ENCODE data around the gene LCN6.
"Not testable (repeated sequence)": the region's sequence is repeated elsewhere in the genome, so short reads cannot be mapped to it uniquely, and the experiment has no call there.

DNA sequence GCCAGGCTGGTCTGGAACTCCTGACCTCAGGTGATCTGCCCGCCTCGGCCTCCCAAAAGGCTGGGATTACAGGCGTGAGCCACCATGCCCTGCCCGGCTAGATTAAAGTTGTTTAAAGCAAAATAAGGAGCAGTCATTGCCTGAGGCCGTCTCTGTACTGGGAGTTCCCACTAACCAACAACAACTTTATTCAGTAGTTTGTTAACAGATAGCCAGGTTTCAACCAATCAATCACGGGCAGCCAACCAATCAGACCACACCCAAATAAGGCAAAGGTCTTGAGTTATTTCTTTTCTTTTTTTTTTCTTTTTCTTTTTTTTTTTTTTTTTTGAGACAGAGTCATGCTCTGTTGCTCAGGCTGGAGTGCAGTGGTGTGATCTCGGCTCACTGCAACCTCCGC is 43.6 kb downstream of the LCN6 start:
- TF ChIP-seq, protein P1, sequence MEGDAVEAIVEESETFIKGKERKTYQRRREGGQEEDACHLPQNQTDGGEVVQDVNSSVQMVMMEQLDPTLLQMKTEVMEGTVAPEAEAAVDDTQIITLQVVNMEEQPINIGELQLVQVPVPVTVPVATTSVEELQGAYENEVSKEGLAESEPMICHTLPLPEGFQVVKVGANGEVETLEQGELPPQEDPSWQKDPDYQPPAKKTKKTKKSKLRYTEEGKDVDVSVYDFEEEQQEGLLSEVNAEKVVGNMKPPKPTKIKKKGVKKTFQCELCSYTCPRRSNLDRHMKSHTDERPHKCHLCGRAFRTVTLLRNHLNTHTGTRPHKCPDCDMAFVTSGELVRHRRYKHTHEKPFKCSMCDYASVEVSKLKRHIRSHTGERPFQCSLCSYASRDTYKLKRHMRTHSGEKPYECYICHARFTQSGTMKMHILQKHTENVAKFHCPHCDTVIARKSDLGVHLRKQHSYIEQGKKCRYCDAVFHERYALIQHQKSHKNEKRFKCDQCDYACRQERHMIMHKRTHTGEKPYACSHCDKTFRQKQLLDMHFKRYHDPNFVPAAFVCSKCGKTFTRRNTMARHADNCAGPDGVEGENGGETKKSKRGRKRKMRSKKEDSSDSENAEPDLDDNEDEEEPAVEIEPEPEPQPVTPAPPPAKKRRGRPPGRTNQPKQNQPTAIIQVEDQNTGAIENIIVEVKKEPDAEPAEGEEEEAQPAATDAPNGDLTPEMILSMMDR (IDR thresholded peaks at IDR 0.05), result not testable (repeated sequence)
- not testable (repeated sequence) for TF ChIP-seq EZH2 (IDR thresholded peaks at IDR 0.05; ENCODE audit: borderline replicate concordance, insufficient read depth, low read depth, low read length, poor library complexity, severe bottlenecking)
